ENCODE results near the gene TNS3.

- no peak for TF ChIP-seq CTCF (IDR thresholded peaks at IDR 0.05 in 8 of 11, conservative IDR thresholded peaks at IDR 0.05 in 3 of 11)
- no peak for TF ChIP-seq POLR2A (IDR thresholded peaks at IDR 0.05)
Observed at GRCh38 chr7:47621979-47622561, 40.2 kb upstream of the TNS3 start.

All from spleen (tissue), 7 donors.